ENCODE measurements around the gene GFER. TPM values are rescaled to one million over a fixed set of nuclear protein-coding genes. Genes with fewer than 3 reads are reported as not detected.

Gene GFER
- total RNA-seq, 1 donor from 2014 or later = 21.5 TPM

DNA sequence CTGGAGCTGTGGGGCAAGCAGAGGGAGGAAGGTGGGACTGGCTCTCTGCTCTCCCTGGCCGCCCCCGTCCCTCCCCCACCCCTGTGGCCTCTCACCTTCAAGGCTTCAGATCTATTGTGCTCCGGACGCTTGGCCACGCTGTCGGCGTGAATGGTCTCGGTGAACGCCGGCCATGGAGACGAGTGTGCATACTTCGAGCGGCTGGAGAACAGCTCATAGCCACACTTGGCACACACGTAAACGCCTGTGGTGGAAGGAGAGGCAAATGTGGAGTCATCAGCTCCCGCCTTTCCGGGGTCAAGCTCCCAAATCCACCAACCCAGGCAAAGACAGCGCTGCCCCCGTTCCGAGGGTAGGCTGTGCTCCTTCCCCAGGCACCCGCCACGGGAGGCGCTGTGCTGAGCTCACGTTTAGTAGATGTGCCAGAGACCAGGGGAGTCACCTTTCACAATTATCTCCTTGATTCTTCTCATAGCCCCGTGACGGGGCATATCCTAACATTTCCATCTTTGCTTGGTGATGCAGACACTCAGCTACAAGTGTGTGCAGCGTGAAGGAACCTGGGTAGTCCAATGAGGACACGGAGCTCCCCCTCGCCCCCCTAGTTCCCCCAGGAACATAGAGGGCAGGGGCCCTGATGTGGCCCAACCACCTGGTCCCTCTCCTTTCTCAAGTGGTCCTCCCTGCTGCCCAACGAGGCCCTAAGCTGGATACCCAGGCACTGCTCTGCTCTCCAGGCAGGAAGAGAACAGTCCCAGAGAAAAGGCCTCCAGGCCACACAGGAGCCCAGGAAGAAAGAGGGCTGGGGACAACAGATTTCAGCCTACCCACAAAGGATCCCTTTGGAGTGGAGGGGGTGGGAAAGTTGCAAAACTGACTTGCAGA, 42.6 kb upstream of the GFER start:
- DNase-seq (ENCODE audit: low read depth) = peak; percentile 70
- peak; percentile 70 for TF ChIP-seq CTCF (conservative IDR thresholded peaks at IDR 0.05; ENCODE audit: low read depth, low read length)
- peak overlapping the region; percentile 98 for H3K4me3 ChIP-seq (ENCODE audit: low read depth, low read length)

GRCh38 chr16:1942047-1942809, 41.8 kb upstream of the GFER start:
- H3K4me3 ChIP-seq (ENCODE audit: low read depth, low read length) = peak overlapping the region; percentile 98
- DNase-seq (ENCODE audit: low read depth) = no peak
- TF ChIP-seq CTCF (conservative IDR thresholded peaks at IDR 0.05; ENCODE audit: low read depth, low read length) = no peak

GRCh38 chr16:1942810-1943726, 40.9 kb upstream of the GFER start, which contains the start of gene MSRB1:
Gene MSRB1, minus strand, starts transcription at chr16:1943199. Its CDS starts 43 bp downstream, at chr16:1943156.
- DNase-seq (ENCODE audit: low read depth) = peak; percentile 67
- TF ChIP-seq CTCF (conservative IDR thresholded peaks at IDR 0.05; ENCODE audit: low read depth, low read length) = no peak
- peak within 1 kb of the TSS; percentile 98 for H3K4me3 ChIP-seq (ENCODE audit: low read depth, low read length)

- TF ChIP-seq CTCF (conservative IDR thresholded peaks at IDR 0.05; ENCODE audit: low read depth, low read length) = no peak
- no peak overlapping the region for H3K4me3 ChIP-seq (ENCODE audit: low read depth, low read length)
- no peak for DNase-seq (ENCODE audit: low read depth)
These were observed 39.3 kb upstream of the GFER start for GRCh38 chr16:1944612-1945199.

GRCh38 chr16:1945559-1946391, 38.2 kb upstream of the GFER start:
- H3K4me3 ChIP-seq (ENCODE audit: low read depth, low read length) = no peak overlapping the region
- no peak for TF ChIP-seq CTCF (conservative IDR thresholded peaks at IDR 0.05; ENCODE audit: low read depth, low read length)
- no peak for DNase-seq (ENCODE audit: low read depth)

All from epithelial cell of proximal tubule (primary cell).